Activated naive CD8-positive, alpha-beta T cell treated with anti-CD3 and anti-CD28 coated beads, Interleukin-2, amount 50 U/mL, for 16 hours (primary cell): ENCODE data around the gene MED13L.
"Not testable (repeated sequence)": the region's sequence is repeated elsewhere in the genome, so short reads cannot be mapped to it uniquely, and the experiment has no call there.

Source experiments
- DNase-seq: peaks from one replicate; pipeline ENCODE4 v3.0.0-alpha.2; 2020; ENCODE audit warnings: low read depth, low spot score

MED13L gene

GRCh38 chr12:116055895-116056607, 221.4 kb downstream of the MED13L start:
- no peak for DNase-seq

- no peak for DNase-seq
These were observed 223.2 kb downstream of the MED13L start for GRCh38 chr12:116054280-116054679.

- no peak for DNase-seq
These were observed 223.9 kb downstream of the MED13L start for GRCh38 chr12:116053479-116054200.

- DNase-seq = no peak
These were observed 227.2 kb downstream of the MED13L start for GRCh38 chr12:116050275-116050674.

- no peak for DNase-seq
These were observed 228.6 kb downstream of the MED13L start for GRCh38 chr12:116048879-116049278.

- DNase-seq = no peak
These were observed 231.5 kb downstream of the MED13L start for GRCh38 chr12:116046039-116046438.

- DNase-seq = no peak
These were observed 232.3 kb downstream of the MED13L start for GRCh38 chr12:116045150-116045549.

- no peak for DNase-seq
These were observed 233.6 kb downstream of the MED13L start for GRCh38 chr12:116043659-116044535.

- no peak for DNase-seq
These were observed 237.1 kb downstream of the MED13L start for GRCh38 chr12:116040402-116040801.

- DNase-seq = no peak
These were observed 238.4 kb downstream of the MED13L start for GRCh38 chr12:116039081-116039480.

GRCh38 chr12:116037941-116038837, 239.3 kb downstream of the MED13L start:
- no peak for DNase-seq

GRCh38 chr12:116033765-116034164, 243.7 kb downstream of the MED13L start:
- no peak for DNase-seq

- not testable (repeated sequence) for DNase-seq
These were observed 245.9 kb downstream of the MED13L start for GRCh38 chr12:116031624-116032023.

- no peak for DNase-seq
These were observed 248.9 kb downstream of the MED13L start for GRCh38 chr12:116028619-116029018.

- DNase-seq = no peak
These were observed 250.0 kb downstream of the MED13L start for GRCh38 chr12:116027551-116027821.

GRCh38 chr12:116026768-116027550, 250.5 kb downstream of the MED13L start:
- DNase-seq = no peak

- DNase-seq = no peak
These were observed 251.1 kb downstream of the MED13L start for GRCh38 chr12:116026346-116026745.

GRCh38 chr12:116024769-116025168, 252.7 kb downstream of the MED13L start:
- no peak for DNase-seq

GRCh38 chr12:116019415-116019814, 258.1 kb downstream of the MED13L start:
- no peak for DNase-seq

- DNase-seq = no peak
These were observed 259.2 kb downstream of the MED13L start for GRCh38 chr12:116018282-116018681.

GRCh38 chr12:116015525-116015924, 262.0 kb downstream of the MED13L start:
- no peak for DNase-seq
